HepG2 (cell line): ENCODE data around the gene MRPL54. TPM values are rescaled to one million over a fixed set of nuclear protein-coding genes. Genes with fewer than 3 reads are reported as not detected.
A peak's percentile ranks its signal among the peaks of the same experiment; 100 is the strongest.

ENCODE experiments used
- ATAC-seq: fragments of 200-7000 bp; cut with Tn5 transposase; 3 replicates; pipeline ENCODE4 v1.9.1; 2020; ENCODE audit warnings: mild to moderate bottlenecking, moderate library complexity
- BruUV-seq: library from RNA; stranded (reverse); fragments of 400-500 nt; replicated peaks from 2 replicates; lab custom pipeline; 2021; lab: Mats Ljungman, UMichigan
- CTCF ChIA-PET: fragments of 300-600 bp; formaldehyde crosslinking; extraction: SDS; loops from one replicate; lab custom pipeline; 2021; ENCODE audit warnings: low total read pairs, inconsistent platforms, low intra/inter-chr PET ratio; lab: Yijun Ruan, JAX
- POLR2A ChIA-PET: fragments of 350-600 bp; sonication (Branson Sonifier 250); formaldehyde crosslinking; loops from one replicate; lab custom pipeline; 2020; ENCODE audit warnings: antibody characterized with exemption, inconsistent platforms; lab: Yijun Ruan, JAX
- DNase-seq: peaks from one replicate; pipeline ENCODE4 v3.0.0-alpha.2; 2015; ENCODE audit warnings: low spot score
- FAIRE-seq: peaks from 3 replicates; lab custom pipeline; 2011; peaks lifted over from hg19 to GRCh38; lab: Jason Lieb, UNC
- H2AFZ ChIP-seq: one replicate; pipeline ENCODE4 v1.6.1; 2011; ENCODE audit warnings: low read length, inconsistent platforms
- H3K27ac ChIP-seq: fragments of 300-600 bp; 3 replicates; pipeline ENCODE4 v1.8.0; 2011; ENCODE audit warnings: mixed run types, mild to moderate bottlenecking, mixed read lengths, low read length, inconsistent platforms; ENCODE audit not compliant: insufficient read depth; ENCODE audit errors: extremely low read length
- H3K27me3 ChIP-seq, 2 experiments: fragments of 200-600 bp in 1 of 2; 2 replicates in 1 of 2; 3 replicates in 1 of 2; pipeline versions ENCODE4 v1.6.0 to v1.8.0; 2011; ENCODE audit warnings: low read length in 2 of 2, mild to moderate bottlenecking in 2 of 2, moderate library complexity in 2 of 2, inconsistent platforms in 1 of 2; ENCODE audit not compliant: insufficient read depth in 2 of 2, control insufficient read depth in 1 of 2
- H3K36me3 ChIP-seq, 2 experiments: fragments of 200-600 bp in 1 of 2; replicated peaks in 1 of 2; 2 replicates in 1 of 2; 3 replicates in 1 of 2; pipeline versions ENCODE4 v1.5.1 to v1.8.0; 2011; ENCODE audit warnings: low read length in 2 of 2, inconsistent platforms in 1 of 2; ENCODE audit not compliant: insufficient read depth in 2 of 2, control insufficient read depth in 1 of 2
- H3K4me1 ChIP-seq: 2 replicates; pipeline ENCODE4 v1.5.1; 2012; ENCODE audit warnings: low read length, inconsistent platforms; ENCODE audit not compliant: insufficient read depth
- H3K4me2 ChIP-seq: 2 replicates; pipeline ENCODE4 v1.6.0; 2011; ENCODE audit warnings: low read depth, low read length, inconsistent platforms
- H3K4me3 ChIP-seq, 3 experiments: fragments of 200-600 bp in 1 of 3; sonication (generic), shearing (Covaris generic) in 1 of 3; replicated peaks in 1 of 3; 2 replicates each; pipeline ENCODE4 v1.5.1; 2011 to 2016; ENCODE audit warnings: low read length in 3 of 3, inconsistent platforms in 2 of 3, low read depth in 2 of 3, mild to moderate bottlenecking in 2 of 3, control low read depth in 1 of 3, mixed read lengths in 1 of 3; ENCODE audit not compliant: insufficient read depth in 1 of 3
- H3K79me2 ChIP-seq: one replicate; pipeline ENCODE4 v1.6.1; 2011; ENCODE audit warnings: low read length, inconsistent platforms; ENCODE audit not compliant: insufficient read depth
- H3K9ac ChIP-seq: 2 replicates; pipeline ENCODE4 v1.6.0; 2011; ENCODE audit warnings: mild to moderate bottlenecking, low read depth, low read length, inconsistent platforms; ENCODE audit not compliant: insufficient read depth
- H3K9me3 ChIP-seq: 2 replicates; pipeline ENCODE4 v1.5.1; 2012; ENCODE audit warnings: mild to moderate bottlenecking, low read length
- H4K20me1 ChIP-seq: 2 replicates; pipeline ENCODE4 v1.6.0; 2011; ENCODE audit warnings: inconsistent platforms, mild to moderate bottlenecking, low read length, moderate library complexity; ENCODE audit not compliant: insufficient read depth
- ARNTL ChIP-seq: sonication (generic); formaldehyde crosslinking; IDR thresholded peaks from 2 replicates; pipeline ENCODE4 v1.4.0; 2020; ENCODE audit warnings: mild to moderate bottlenecking, missing genetic modification reagents
- CHD4 ChIP-seq: fragments of 200-600 bp; sonication (generic); IDR thresholded peaks from 2 replicates; pipeline ENCODE4 v1.7.0; 2017; ENCODE audit warnings: mild to moderate bottlenecking, low read length, borderline replicate concordance
- CREM ChIP-seq, 2 experiments: sonication (generic) in 1 of 2; formaldehyde crosslinking in 1 of 2; IDR thresholded peaks; 2 replicates each; pipeline versions ENCODE4 v1.4.0 to v1.6.1; 2016 to 2020; ENCODE audit warnings: antibody characterized with exemption in 1 of 2, mild to moderate bottlenecking in 1 of 2, missing genetic modification reagents in 1 of 2
- GABPB1 ChIP-seq: IDR thresholded peaks from 2 replicates; pipeline ENCODE4 v1.6.1; 2016; ENCODE audit warnings: mild to moderate bottlenecking, missing genetic modification reagents, moderate library complexity, missing compliant biosample characterization
- ISL2 ChIP-seq: sonication (generic); formaldehyde crosslinking; IDR thresholded peaks from 2 replicates; pipeline ENCODE4 v1.5.0; 2020; ENCODE audit warnings: missing genetic modification reagents
- LCORL ChIP-seq, 2 experiments: fragments of 450-650 bp in 1 of 2; sonication (generic) in 1 of 2; formaldehyde crosslinking in 1 of 2; IDR thresholded peaks; 2 replicates each; pipeline versions ENCODE4 v1.5.0 to v1.6.1; 2017 to 2020; ENCODE audit warnings: antibody characterized with exemption in 1 of 2, missing genetic modification reagents in 1 of 2
- MXD4 ChIP-seq: IDR thresholded peaks from 2 replicates; pipeline ENCODE4 v1.6.1; 2016; ENCODE audit warnings: mild to moderate bottlenecking, missing biosample characterization, missing genetic modification reagents
- NFYB ChIP-seq: sonication (generic); formaldehyde crosslinking; IDR thresholded peaks from 2 replicates; pipeline ENCODE4 v1.4.0; 2020; ENCODE audit warnings: missing genetic modification reagents
- NRL ChIP-seq: sonication (generic); formaldehyde crosslinking; IDR thresholded peaks from 2 replicates; pipeline ENCODE4 v1.5.0; 2020; ENCODE audit warnings: missing genetic modification reagents, mild to moderate bottlenecking, moderate library complexity, borderline replicate concordance
- TAF15 ChIP-seq: fragments of 200-400 bp; formaldehyde crosslinking; IDR thresholded peaks from one replicate; pipeline ENCODE4 v1.6.1; 2018; ENCODE audit warnings: mild to moderate bottlenecking, low read depth, low read length; ENCODE audit not compliant: poor library complexity, severe bottlenecking
- WIZ ChIP-seq: sonication (generic); formaldehyde crosslinking; IDR thresholded peaks from 2 replicates; pipeline ENCODE4 v1.5.1; 2020; ENCODE audit warnings: mild to moderate bottlenecking, missing genetic modification reagents
- ZNF329 ChIP-seq: sonication (generic); formaldehyde crosslinking; IDR thresholded peaks from 2 replicates; pipeline ENCODE4 v1.9.0; 2021; ENCODE audit warnings: low read depth, mild to moderate bottlenecking, missing genetic modification reagents
- ZNF564 ChIP-seq: sonication (generic); formaldehyde crosslinking; IDR thresholded peaks from 2 replicates; pipeline ENCODE4 v1.8.1; 2023; ENCODE audit warnings: mild to moderate bottlenecking, missing genetic modification reagents
- ZNF598 ChIP-seq: sonication (generic); formaldehyde crosslinking; IDR thresholded peaks from 2 replicates; pipeline ENCODE4 v1.5.1; 2020; ENCODE audit warnings: mild to moderate bottlenecking, missing genetic modification reagents, borderline replicate concordance
- ZNF770 ChIP-seq: sonication (generic); formaldehyde crosslinking; IDR thresholded peaks from 2 replicates; pipeline ENCODE4 v1.5.0; 2020; ENCODE audit warnings: mild to moderate bottlenecking, missing genetic modification reagents
- ZNF788 ChIP-seq: sonication (generic); formaldehyde crosslinking; IDR thresholded peaks from 2 replicates; pipeline ENCODE4 v1.5.0; 2020; ENCODE audit warnings: mild to moderate bottlenecking, missing genetic modification reagents, borderline replicate concordance
- WGBS: methylation state at CpG from one replicate; pipeline ENCODE4 v1.1.6; 2017; ENCODE audit warnings: low lambda C conversion rate; 5-methylcytosine and 5-hydroxymethylcytosine counted together
- in situ Hi-C: cut with HindIII; loops from 2 replicates; pipeline ENCODE4 v1.10.0; 2017; ENCODE audit warnings: low pct_unique_long_range_greater_than_20kb; ENCODE audit not compliant: extremely low pct_ligation_motif_present
- intact Hi-C: fragments of 100-400 bp; cut with micrococcal nuclease; formaldehyde crosslinking; loops from one replicate; pipeline ENCODE4 v1.10.0; 2022; ENCODE audit not compliant: unreplicated experiment
- polyA plus RNA-seq, 8 experiments: library from polyadenylated mRNA; depleted of rRNA in 3 of 8; stranded (reverse) in 7 of 8; unstranded in 1 of 8; fragments of >200 nt; fragmentation: Illumina TruSeq in 4 of 8; extraction: Trizol in 4 of 8; gene quantifications; 2 replicates each; pipeline versions ENCODE4 v1.2.1 to v1.2.3, GENCODE V29; 2011 to 2016; ENCODE audit warnings: low read depth in 4 of 8, missing spikeins in 1 of 8, mixed read lengths in 1 of 8; ENCODE audit not compliant: insufficient read depth in 1 of 8
- total RNA-seq, 5 experiments: library from RNA; depleted of rRNA; stranded (reverse); fragments of >200 nt; fragmentation: Illumina TruSeq; extraction: Trizol; gene quantifications; 2 replicates each; pipeline ENCODE4 v1.2.3, GENCODE V29; 2016; ENCODE audit warnings: low read depth in 1 of 5
- TF ChIP-seq, protein P1 (sequence below): sonication (generic); formaldehyde crosslinking; IDR thresholded peaks from 2 replicates; pipeline ENCODE4 v1.8.0; 2022; ENCODE audit warnings: missing genetic modification reagents, mild to moderate bottlenecking, moderate library complexity, borderline replicate concordance

MRPL54 gene
- total and polyA plus RNA-seq, 2 of the 13 experiments (the other 11 are each of a cell fraction or from before 2014, with no cell fraction given), result 36.8 to 66.9 TPM

DNA sequence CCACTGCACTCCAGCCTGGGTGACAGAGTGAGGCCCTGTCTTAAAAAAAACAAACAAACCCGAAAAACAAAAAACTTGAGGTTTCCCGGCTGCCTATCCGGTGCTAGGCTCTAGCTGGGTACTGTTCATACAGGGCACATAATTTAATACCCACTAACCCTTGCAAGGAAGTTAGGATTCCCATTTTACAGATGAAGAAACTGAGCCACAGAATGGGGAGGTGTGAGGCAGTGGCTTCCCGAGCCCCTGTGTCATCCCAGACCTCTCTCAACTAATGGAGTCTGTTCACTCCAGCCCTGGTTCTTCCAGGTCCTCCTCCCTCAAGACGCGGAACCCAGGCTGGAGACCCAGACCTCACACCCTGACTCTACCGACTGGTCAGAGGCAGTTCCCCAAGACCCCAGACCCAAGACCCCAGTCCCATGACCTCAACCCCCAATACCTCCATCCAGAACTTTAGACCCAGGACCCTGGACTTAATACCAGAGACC is 1.6 kb upstream of the MRPL54 start (continued):
- peak; percentile 32; the same call in 1 of the 2 replicates for TF ChIP-seq ZNF770
- TF ChIP-seq NFYB (CRISPR knock-in tag), result no peak
- no peak for TF ChIP-seq ARNTL (CRISPR knock-in tag)

- no TSS peak for BruUV-seq
- peak within 1 kb of the TSS; percentile 91 for H2AFZ ChIP-seq
- ChIA-PET POLR2A (interaction anchor here (0.6 to 2.0 kb wide), 11 partner anchors 11 to 485 kb away, joined by 3 to 15 read pairs (median 6); partner anchors contain the start of genes CACTIN, RAX2, TJP3 and YJU2), CTCF (no interaction called here)
- in situ Hi-C loops (no loop called here), intact Hi-C loops (loop anchor here (10.0 kb wide), 1 partner anchor 57 kb away; the partner anchor contains the start of genes PIP5K1C and TJP3)
- peak within 1 kb of the TSS; percentile 93 for H3K9ac ChIP-seq
- ATAC-seq (peak; percentile 69), DNase-seq (peak; percentile 86), FAIRE-seq (peak; percentile 76)
- peak within 1 kb of the TSS; percentile 95 for H3K27ac ChIP-seq
- H3K4me1 ChIP-seq, result peaks cover 17% of the 10 kb centered on the region
- peaks cover 3 to 17% of the 10 kb centered on the region in 2 experiments; a peak in 3 of 5 replicates for H3K36me3 ChIP-seq
- WGBS, result 2% methylated on average over 10 of the region's 45 CpGs
- H3K9me3 ChIP-seq, result no peaks in the 10 kb centered on the region
- H3K4me2 ChIP-seq, result peak within 1 kb of the TSS; percentile 88
- no peaks in the 10 kb centered on the region for H4K20me1 ChIP-seq
- H3K79me2 ChIP-seq, result peaks cover 12% of the 10 kb centered on the region
- peak within 1 kb of the TSS; percentile 84 to 99 (median 90) for H3K4me3 ChIP-seq
- no peaks in the 10 kb centered on the region; a peak in 1 of 5 replicates for H3K27me3 ChIP-seq
- TF ChIP-seq, protein P1, sequence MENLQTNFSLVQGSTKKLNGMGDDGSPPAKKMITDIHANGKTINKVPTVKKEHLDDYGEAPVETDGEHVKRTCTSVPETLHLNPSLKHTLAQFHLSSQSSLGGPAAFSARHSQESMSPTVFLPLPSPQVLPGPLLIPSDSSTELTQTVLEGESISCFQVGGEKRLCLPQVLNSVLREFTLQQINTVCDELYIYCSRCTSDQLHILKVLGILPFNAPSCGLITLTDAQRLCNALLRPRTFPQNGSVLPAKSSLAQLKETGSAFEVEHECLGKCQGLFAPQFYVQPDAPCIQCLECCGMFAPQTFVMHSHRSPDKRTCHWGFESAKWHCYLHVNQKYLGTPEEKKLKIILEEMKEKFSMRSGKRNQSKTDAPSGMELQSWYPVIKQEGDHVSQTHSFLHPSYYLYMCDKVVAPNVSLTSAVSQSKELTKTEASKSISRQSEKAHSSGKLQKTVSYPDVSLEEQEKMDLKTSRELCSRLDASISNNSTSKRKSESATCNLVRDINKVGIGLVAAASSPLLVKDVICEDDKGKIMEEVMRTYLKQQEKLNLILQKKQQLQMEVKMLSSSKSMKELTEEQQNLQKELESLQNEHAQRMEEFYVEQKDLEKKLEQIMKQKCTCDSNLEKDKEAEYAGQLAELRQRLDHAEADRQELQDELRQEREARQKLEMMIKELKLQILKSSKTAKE (CRISPR knock-in tag), result no peak
- TF ChIP-seq ZNF788 (CRISPR knock-in tag) (peak; percentile 84; the same call in 1 of the 2 replicates), CHD4 (peak; percentile 93), WIZ (no peak), ZNF329 (CRISPR knock-in tag) (peak; percentile 77), ISL2 (CRISPR knock-in tag) (0 out of 2 replicates have a peak, but pooled peaks have one; percentile 57), MXD4 (peak; percentile 66; the same call in 1 of the 2 replicates), LCORL (IDR thresholded peaks at IDR 0.05) (no peak), LCORL (CRISPR knock-in tag; IDR thresholded peaks at IDR 0.05) (peak; percentile 57), TAF15 (peak; percentile 81), ZNF598 (CRISPR knock-in tag) (peak; percentile 28; the same call in 1 of the 2 replicates), GABPB1 (CRISPR knock-in tag) (peak; percentile 94), ZNF564 (CRISPR knock-in tag) (no peak), NRL (peak; percentile 69; the same call in 1 of the 2 replicates), CREM (IDR thresholded peaks at IDR 0.05) (peak; percentile 88), CREM (CRISPR knock-in tag; IDR thresholded peaks at IDR 0.05) (no peak)
These were observed 926 bp upstream of the MRPL54 start, which contains the start of gene APBA3 for GRCh38 chr19:3761382-3762129. Gene APBA3, minus strand, starts transcription at chr19:3761692. Its CDS starts 1,428 bp downstream, at chr19:3760264.
